Esophagus squamous epithelium (tissue), 5 donors: Measurements from ENCODE around the gene BEST4. TPM values are rescaled to one million over a fixed set of nuclear protein-coding genes. Genes with fewer than 3 reads are reported as not detected.

Experiments used
- DNase-seq: peaks from one replicate; lab custom pipeline; 2025; lab: John Stamatoyannopoulos, UW
- H3K27ac ChIP-seq, 4 donors: fragments of 200-600 bp; sonication (generic); one replicate each; pipeline ENCODE4 v1.5.1; 2016 to 2019; ENCODE audit warnings: mild to moderate bottlenecking in 1 of 4
- H3K27me3 ChIP-seq, 4 donors: fragments of 200-600 bp; sonication (generic); 1 replicate in 3 of 4; 2 replicates in 1 of 4; pipeline versions ENCODE4 v1.5.1 to v1.6.0; 2017 to 2021; ENCODE audit warnings: antibody characterized with exemption in 1 of 4
- H3K36me3 ChIP-seq, 3 donors: fragments of 200-600 bp; sonication (generic); one replicate each; pipeline ENCODE4 v1.5.1; 2016 to 2019
- H3K4me1 ChIP-seq, 3 donors: fragments of 200-600 bp; sonication (generic); one replicate each; pipeline ENCODE4 v1.5.1; 2017 to 2019
- H3K4me3 ChIP-seq, 4 donors: fragments of 200-600 bp; sonication (generic); 1 replicate in 3 of 4; 2 replicates in 1 of 4; pipeline ENCODE4 v1.5.1; 2016 to 2019; ENCODE audit warnings: mild to moderate bottlenecking in 2 of 4, moderate library complexity in 1 of 4
- H3K9me3 ChIP-seq, 3 donors: fragments of 200-600 bp; sonication (generic); one replicate each; pipeline ENCODE4 v1.5.1; 2016 to 2019
- CTCF ChIP-seq, 6 experiments: fragments of 450-650 bp in 4 of 6; fragments of 200-600 bp in 2 of 6; sonication (generic) in 2 of 6; IDR thresholded peaks; one replicate each; pipeline ENCODE4 v1.5.1; 2016 to 2019; ENCODE audit warnings: antibody characterized with exemption in 6 of 6, mild to moderate bottlenecking in 4 of 6, moderate library complexity in 4 of 6
- POLR2A ChIP-seq, 4 donors: fragments of 450-650 bp; IDR thresholded peaks; one replicate each; pipeline ENCODE4 v1.6.1; 2017; ENCODE audit warnings: antibody characterized with exemption in 4 of 4, mild to moderate bottlenecking in 4 of 4, moderate library complexity in 3 of 4
- WGBS, 2 donors: methylation state at CpG; one replicate each; pipeline ENCODE4 v1.1.5; 2018; 5-methylcytosine and 5-hydroxymethylcytosine counted together
- intact Hi-C: fragments of 100-400 bp; cut with DNase I; formaldehyde crosslinking; loops from one replicate; pipeline ENCODE4 v1.15.0; 2022
- total RNA-seq, 4 donors: library from RNA; depleted of rRNA; stranded (reverse); fragments of >200 nt; gene quantifications; one replicate each; pipeline ENCODE4 v1.1.0, GENCODE V29; 2016
- donor health status: DM: yes; HTN: yes; CAD: no.

The BEST4 gene
- total RNA-seq, 4 donors from 2014 or later = 0.26 TPM; not detected in 3

- WGBS, 2 donors = 30 to 33% methylated on average over 2 of the region's 9 CpGs
- DNase-seq = no peak
- H3K36me3 ChIP-seq = no peaks in the 10 kb centered on the region
- intact Hi-C loops = loop anchor here (10.0 kb wide), 1 partner anchor 47 kb away; the partner anchor contains the start of gene BEST4
- TF ChIP-seq POLR2A (IDR thresholded peaks at IDR 0.05) (no peak), CTCF (IDR thresholded peaks at IDR 0.05) (no peak)
- H3K27me3 ChIP-seq = no peaks in the 10 kb centered on the region
- no peak overlapping the region for H3K27ac ChIP-seq
- H3K4me1 ChIP-seq = peaks cover 0 to 13% (median 0%) of the 10 kb centered on the region in 3 donors
- H3K4me3 ChIP-seq = no peak overlapping the region
- no peaks in the 10 kb centered on the region for H3K9me3 ChIP-seq
Observed at GRCh38 chr1:44831516-44831915, 43.5 kb upstream of the BEST4 start.

- DNase-seq = no peak
- no peaks in the 10 kb centered on the region for H3K9me3 ChIP-seq
- TF ChIP-seq POLR2A (IDR thresholded peaks at IDR 0.05) (no peak), CTCF (IDR thresholded peaks at IDR 0.05) (no peak)
- H3K27ac ChIP-seq = no peak overlapping the region
- H3K4me3 ChIP-seq = no peak overlapping the region
- peaks cover 0 to 10% (median 0%) of the 10 kb centered on the region in 3 donors for H3K4me1 ChIP-seq
- H3K36me3 ChIP-seq = no peaks in the 10 kb centered on the region
- H3K27me3 ChIP-seq = no peaks in the 10 kb centered on the region
- WGBS, 2 donors = 59 to 80% methylated on average over 2 to 6 of the region's 10 CpGs
- intact Hi-C loops = loop anchor here (10.0 kb wide), 1 partner anchor 46 kb away; the partner anchor contains the start of gene BEST4
Observed at GRCh38 chr1:44830900-44831304, 42.9 kb upstream of the BEST4 start.

- no peak for DNase-seq
Observed at GRCh38 chr1:44829506-44830384, 41.8 kb upstream of the BEST4 start.

GRCh38 chr1:44828841-44829440 is 41.0 kb upstream of the BEST4 start:
- no peaks in the 10 kb centered on the region for H3K27me3 ChIP-seq
- TF ChIP-seq POLR2A (IDR thresholded peaks at IDR 0.05) (no peak), CTCF (IDR thresholded peaks at IDR 0.05) (no peak)
- H3K36me3 ChIP-seq = no peaks in the 10 kb centered on the region
- WGBS, 2 donors = 72 to 83% methylated on average over 7 of the region's 15 CpGs
- no peak overlapping the region for H3K27ac ChIP-seq
- intact Hi-C loops = no loop called here
- no peaks in the 10 kb centered on the region for H3K9me3 ChIP-seq
- peaks cover 0 to 7% (median 0%) of the 10 kb centered on the region in 3 donors for H3K4me1 ChIP-seq
- no peak for DNase-seq
- no peak overlapping the region for H3K4me3 ChIP-seq

More at GRCh38 chr1:44829506-44830384, 41.8 kb upstream of the BEST4 start:
- Histone ChIP-seq H3K36me3 (no peaks in the 10 kb centered on the region), H3K27ac (no peak overlapping the region), H3K4me1 (peaks cover 0 to 7% (median 0%) of the 10 kb centered on the region in 3 donors), H3K27me3 (no peaks in the 10 kb centered on the region), H3K9me3 (no peaks in the 10 kb centered on the region), H3K4me3 (no peak overlapping the region)
- TF ChIP-seq CTCF (IDR thresholded peaks at IDR 0.05) (no peak), POLR2A (IDR thresholded peaks at IDR 0.05) (no peak)
- WGBS, 2 donors = 76 to 91% methylated on average over 7 to 10 of the region's 12 CpGs
- intact Hi-C loops = loop anchor here (10.0 kb wide), 1 partner anchor 45 kb away; the partner anchor contains the start of gene BEST4
